Measurements from ENCODE around the gene NDUFV1. TPM values are rescaled to one million over a fixed set of nuclear protein-coding genes. Genes with fewer than 3 reads are reported as not detected.

The NDUFV1 gene
- polyA plus RNA-seq, 1 of the 3 experiments (the other 2 are of a cell fraction): 278 TPM

- Histone ChIP-seq H4K20me1 (ENCODE audit: insufficient read depth) (no peaks in the 10 kb centered on the region), H3K9me3 (no peaks in the 10 kb centered on the region), H3K4me3 (ENCODE audit: low read depth in 2 of 2, low read length in 1 of 2) (no peak within 1 kb of the TSS; a peak in 1 of 4 replicates), H3K4me2 (no peak within 1 kb of the TSS), H3K9me2 (no peaks in the 10 kb centered on the region), H3K27ac (ENCODE audit: low read depth in 2 of 2, low read length in 1 of 2) (no peak within 1 kb of the TSS), H2AFZ (ENCODE audit: low read depth) (no peak within 1 kb of the TSS), H3K79me2 (ENCODE audit: insufficient read depth) (no peaks in the 10 kb centered on the region), H3F3A (replicated peaks; ENCODE audit: insufficient read depth) (no peaks in the 10 kb centered on the region), H3K4me1 (ENCODE audit: control insufficient read depth in 1 of 2, insufficient read depth in 2 of 2, low read depth in 1 of 2, low read length in 1 of 2) (no peaks in the 10 kb centered on the region; a peak in 1 of 4 replicates), H3K27me3 (ENCODE audit: insufficient read depth) (no peaks in the 10 kb centered on the region), H3K9ac (no peak within 1 kb of the TSS), H3K36me3 (replicated peaks in 1 of 2; ENCODE audit: control insufficient read depth in 1 of 2, insufficient read depth in 2 of 2, low read length in 1 of 2) (no peaks in the 10 kb centered on the region)
- 50% methylated on average over 10 of the region's 18 CpGs for WGBS (ENCODE audit: low lambda C conversion rate)
- DNase-seq: no peak
- POLR2A ChIA-PET: no interaction called here
- TF ChIP-seq TEAD4 (IDR thresholded peaks at IDR 0.05; ENCODE audit: borderline replicate concordance, insufficient read depth): no peak
- TF ChIP-seq POLR2AphosphoS5 (IDR thresholded peaks at IDR 0.05; ENCODE audit: low read depth, low read length): no peak
- TF ChIP-seq RFX5 (IDR thresholded peaks at IDR 0.05; ENCODE audit: low read length): no peak
- no peak for TF ChIP-seq RCOR1 (IDR thresholded peaks at IDR 0.05; ENCODE audit: low read length)
- TF ChIP-seq, protein P1, sequence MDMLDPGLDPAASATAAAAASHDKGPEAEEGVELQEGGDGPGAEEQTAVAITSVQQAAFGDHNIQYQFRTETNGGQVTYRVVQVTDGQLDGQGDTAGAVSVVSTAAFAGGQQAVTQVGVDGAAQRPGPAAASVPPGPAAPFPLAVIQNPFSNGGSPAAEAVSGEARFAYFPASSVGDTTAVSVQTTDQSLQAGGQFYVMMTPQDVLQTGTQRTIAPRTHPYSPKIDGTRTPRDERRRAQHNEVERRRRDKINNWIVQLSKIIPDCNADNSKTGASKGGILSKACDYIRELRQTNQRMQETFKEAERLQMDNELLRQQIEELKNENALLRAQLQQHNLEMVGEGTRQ (IDR thresholded peaks at IDR 0.05; ENCODE audit: borderline replicate concordance, low read depth, low read length): no peak
- TF ChIP-seq PBX3 (IDR thresholded peaks at IDR 0.05): no peak
- no peak for TF ChIP-seq CTCF (IDR thresholded peaks at IDR 0.05)
- TF ChIP-seq JUND (IDR thresholded peaks at IDR 0.05): no peak
- TF ChIP-seq SMC3 (IDR thresholded peaks at IDR 0.05; ENCODE audit: low read depth, low read length): no peak
- no peak for TF ChIP-seq TCF12 (IDR thresholded peaks at IDR 0.05)
- no peak for TF ChIP-seq USF1 (IDR thresholded peaks at IDR 0.05; ENCODE audit: borderline replicate concordance, low read depth)
- no peak for TF ChIP-seq EZH2phosphoT487 (IDR thresholded peaks at IDR 0.05; ENCODE audit: borderline replicate concordance, low read depth)
- TF ChIP-seq ELF1 (IDR thresholded peaks at IDR 0.05): no peak
- TF ChIP-seq NRF1 (IDR thresholded peaks at IDR 0.05; ENCODE audit: low read depth, low read length): no peak
- TF ChIP-seq NFIC (IDR thresholded peaks at IDR 0.05; ENCODE audit: borderline replicate concordance): no peak
- no peak for TF ChIP-seq SIN3A (IDR thresholded peaks at IDR 0.05; ENCODE audit: borderline replicate concordance, low read depth, low read length)
- TF ChIP-seq ZBTB33 (IDR thresholded peaks at IDR 0.05; ENCODE audit: borderline replicate concordance, low read depth): no peak
- CTCF ChIA-PET: interaction anchor here (0.5 to 17.8 kb wide), 9 partner anchors 8 to 75 kb away, joined by 3 to 308 read pairs (median 4); partner anchors contain the start of genes ACY3 and NUDT8
Observed at GRCh38 chr11:67639438-67639859, 32.7 kb downstream of the NDUFV1 start, which contains the start of gene TBX10. Gene TBX10, minus strand, starts transcription at chr11:67639763. Its CDS starts 291 bp downstream, at chr11:67639472.
